Head of caudate nucleus (tissue), 42 donors: Measurements from ENCODE around the gene MTOR.

Experiments used
- DNase-seq, 42 donors: peaks; one replicate each; pipeline versions ENCODE4 v3.0.0 to v3.0.0-alpha.2; 2020 to 2021; ENCODE audit warnings: mixed read lengths in 7 of 42
- intact Hi-C: fragments of 100-400 bp; cut with DNase I; formaldehyde crosslinking; loops from one replicate; pipeline ENCODE4 v1.15.0; 2022

Gene MTOR

DNA sequence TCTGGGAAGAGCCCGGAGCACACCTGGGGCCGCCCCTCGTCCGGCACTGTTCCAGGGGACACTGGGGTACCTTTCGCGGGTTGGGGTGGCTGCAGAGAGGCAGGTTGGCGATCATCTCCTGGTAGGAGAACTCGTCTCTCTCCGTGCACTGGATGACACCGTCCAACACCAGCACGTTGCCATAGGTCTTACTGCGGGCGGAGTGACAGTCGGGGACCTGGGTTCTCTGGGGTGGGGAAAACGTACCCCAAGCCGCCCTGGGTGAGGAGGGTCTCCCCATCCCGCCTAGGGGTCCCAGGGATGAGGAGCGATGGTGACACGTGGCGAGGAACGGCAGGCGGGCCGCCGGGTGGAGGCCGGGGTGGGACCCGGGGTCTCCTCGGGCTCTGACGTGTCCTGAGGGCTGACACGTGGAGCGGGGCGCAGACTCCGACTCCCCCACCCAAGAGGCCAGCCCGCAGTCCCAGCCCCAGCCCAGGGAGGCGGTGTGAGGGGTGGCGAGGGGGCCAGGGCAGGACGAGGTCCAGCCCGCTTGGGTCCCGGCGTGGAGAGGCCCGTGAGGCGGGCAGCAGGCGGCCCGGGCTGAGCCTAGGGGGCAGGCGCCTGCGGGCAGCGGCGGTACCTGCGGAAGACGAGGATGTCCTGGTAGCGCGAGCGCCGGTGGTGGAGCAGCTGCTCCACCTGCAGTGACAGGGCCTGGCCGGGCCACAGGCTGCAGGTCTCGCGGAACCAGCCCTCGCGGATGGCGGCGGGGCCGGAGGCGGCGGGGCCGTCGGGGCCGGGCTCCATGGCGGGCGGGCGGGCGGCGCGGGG, 203.0 kb downstream of the MTOR start:
- intact Hi-C loops: no loop called here
- peak in 2 of 42 donors; percentile 17 to 31 for DNase-seq

DNA sequence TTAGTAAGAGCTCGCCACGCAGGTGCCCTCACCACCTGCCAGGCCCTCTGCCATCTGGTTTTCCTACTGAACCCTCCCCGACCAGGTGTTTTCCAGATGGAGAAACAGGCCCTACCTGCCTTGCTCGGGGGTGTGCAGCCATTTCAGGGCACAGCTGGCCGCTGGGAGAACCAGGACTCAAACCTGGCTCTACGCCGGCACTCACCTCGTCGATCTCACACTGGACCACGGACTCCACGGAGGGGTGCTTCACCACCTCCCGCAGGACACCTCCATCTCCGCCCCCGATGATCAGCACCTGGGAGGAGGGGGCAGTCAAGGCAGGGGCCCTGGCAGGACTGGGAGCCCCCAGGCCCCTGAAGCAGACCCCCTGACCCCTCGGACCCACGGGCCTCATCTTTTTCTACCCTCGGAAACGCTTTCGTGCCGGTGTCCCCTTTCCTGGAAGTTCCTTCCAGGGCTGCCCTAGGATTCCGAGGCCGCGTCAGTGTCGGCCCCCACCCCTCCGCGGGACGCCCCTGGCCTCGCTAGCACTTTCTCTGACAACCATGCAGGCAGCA, 203.7 kb downstream of the MTOR start:
- DNase-seq: peak in 1 of 42 donors; percentile 13
- intact Hi-C loops: no loop called here

DNA sequence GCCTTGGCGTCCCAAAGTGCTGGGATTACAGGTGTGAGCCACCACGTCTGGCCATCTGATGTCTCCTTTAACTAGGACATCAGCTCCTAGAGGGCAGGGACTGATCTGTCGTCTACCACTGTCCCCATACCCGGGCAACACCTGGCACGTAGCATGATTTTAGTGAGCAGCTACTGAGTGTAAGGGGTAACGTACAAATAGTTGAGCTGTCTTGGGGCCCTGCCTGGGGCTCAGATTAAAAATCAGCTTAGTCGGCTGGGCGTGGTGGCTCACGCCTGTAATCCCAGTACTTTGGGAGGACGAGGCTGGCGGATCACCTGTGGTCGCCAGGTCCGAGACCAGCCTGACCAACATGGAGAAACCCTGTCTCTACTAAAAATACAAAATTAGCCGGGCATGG, 204.3 kb downstream of the MTOR start:
- intact Hi-C loops: no loop called here
- no peak for DNase-seq

GRCh38 chr1:11057477-11057876, 204.9 kb downstream of the MTOR start:
- intact Hi-C loops: no loop called here
- no peak for DNase-seq
